NCI-H2029 (cell line): ENCODE measurements around the gene HSD17B1.
A peak's percentile ranks its signal among the peaks of the same experiment; 100 is the strongest.
"Not testable (repeated sequence)": the region's sequence is repeated elsewhere in the genome, so short reads cannot be mapped to it uniquely, and the experiment has no call there.

ENCODE experiments used
- DNase-seq: peaks from one replicate; lab custom pipeline; 2025; lab: John Stamatoyannopoulos, UW

Gene HSD17B1, protein sequence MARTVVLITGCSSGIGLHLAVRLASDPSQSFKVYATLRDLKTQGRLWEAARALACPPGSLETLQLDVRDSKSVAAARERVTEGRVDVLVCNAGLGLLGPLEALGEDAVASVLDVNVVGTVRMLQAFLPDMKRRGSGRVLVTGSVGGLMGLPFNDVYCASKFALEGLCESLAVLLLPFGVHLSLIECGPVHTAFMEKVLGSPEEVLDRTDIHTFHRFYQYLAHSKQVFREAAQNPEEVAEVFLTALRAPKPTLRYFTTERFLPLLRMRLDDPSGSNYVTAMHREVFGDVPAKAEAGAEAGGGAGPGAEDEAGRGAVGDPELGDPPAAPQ

DNA sequence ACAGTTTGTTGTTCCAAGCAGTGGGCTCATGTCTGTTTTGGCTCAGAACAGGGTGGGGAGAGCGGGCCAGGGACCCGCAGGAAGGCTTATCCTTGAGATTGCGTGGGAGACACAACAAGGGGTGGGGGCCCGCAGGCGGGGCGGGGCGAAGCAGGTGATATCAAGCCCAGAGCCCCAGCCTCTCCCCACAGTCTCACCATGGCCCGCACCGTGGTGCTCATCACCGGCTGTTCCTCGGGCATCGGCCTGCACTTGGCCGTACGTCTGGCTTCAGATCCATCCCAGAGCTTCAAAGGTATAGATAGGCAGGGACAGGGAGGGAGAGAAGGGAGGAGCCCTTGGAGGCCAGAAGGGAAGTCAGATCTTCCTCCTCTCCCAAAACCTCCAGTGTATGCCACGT lies at the start of gene HSD17B1:
Gene HSD17B1, plus strand, starts transcription at position 188 of the 400 bp plus-strand sequence. Its CDS starts 11 bp downstream, at position 199.
- DNase-seq, result not testable (repeated sequence)

DNA sequence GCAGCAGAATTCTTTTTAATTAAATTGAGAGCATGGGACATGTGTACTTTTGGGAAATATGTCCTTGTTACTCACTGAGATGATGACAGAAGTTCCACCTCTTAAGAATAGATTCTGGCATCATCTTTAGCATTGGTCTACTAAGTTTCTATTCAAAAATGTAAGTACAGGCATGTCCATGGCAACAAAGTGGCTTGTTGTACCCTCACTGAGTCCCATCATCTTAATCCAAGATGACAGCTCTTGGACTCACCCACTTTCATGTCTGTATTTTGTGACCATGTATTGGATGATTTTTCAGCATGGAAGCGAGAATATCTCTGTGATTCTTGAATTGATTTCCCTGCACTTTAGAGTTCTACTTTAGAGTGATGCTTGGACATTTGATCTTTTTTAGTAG lies 49.8 kb upstream of the HSD17B1 start:
- no peak for DNase-seq

DNA sequence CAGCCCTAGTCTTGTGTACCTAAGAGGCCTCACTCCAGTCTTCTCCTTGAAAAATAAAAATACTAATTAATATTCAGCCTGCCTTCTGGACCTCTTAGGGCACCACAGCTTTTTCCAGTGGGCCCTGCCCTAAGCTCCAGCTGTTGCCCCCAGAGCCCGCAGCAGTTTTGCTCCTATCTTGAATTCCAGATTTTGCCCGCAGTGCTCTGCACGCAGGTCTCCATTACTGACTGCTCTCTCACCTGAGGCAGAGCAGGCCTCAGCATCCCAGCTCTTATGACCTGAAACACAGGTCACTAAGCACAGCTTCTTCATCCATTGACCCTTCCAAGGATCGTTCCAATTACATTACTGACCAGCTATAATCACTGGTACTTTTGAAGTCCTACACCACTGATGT lies 45.1 kb upstream of the HSD17B1 start:
- DNase-seq, result no peak

DNA sequence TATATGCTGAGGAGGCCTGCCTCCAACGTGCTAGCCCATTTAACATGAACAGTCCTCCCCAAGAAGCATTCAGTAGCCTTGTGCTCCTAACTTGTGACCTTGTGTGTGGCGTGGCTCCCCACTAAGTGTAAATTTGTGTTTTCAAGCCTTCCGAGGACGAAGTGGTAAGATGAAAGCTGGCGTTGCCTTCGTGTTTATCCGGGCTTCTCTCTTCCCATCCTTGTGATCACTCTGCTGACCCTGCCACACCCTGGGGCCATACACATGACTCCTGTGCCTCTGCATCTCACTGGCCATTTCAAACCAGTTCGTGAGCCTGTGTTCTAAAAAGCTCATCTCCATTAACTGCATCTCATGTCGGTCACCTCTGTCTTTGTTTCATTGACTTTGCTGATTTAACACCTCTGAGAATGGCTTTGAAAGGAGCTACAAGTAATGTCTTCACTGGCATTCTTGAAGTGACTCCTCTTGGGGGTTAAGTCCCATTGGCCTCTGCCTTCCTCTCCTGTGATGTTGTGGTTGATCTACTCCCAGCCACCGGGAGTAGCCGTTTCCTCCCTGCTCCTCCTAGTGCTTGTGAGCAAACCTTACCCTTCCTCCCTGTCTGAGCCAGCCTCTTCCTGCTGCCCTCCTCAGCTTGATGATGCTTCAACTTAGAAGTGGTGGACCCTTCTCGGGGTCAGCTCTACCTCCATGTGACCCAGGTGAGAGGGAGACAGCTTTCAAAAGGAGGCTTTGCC lies 44.1 kb upstream of the HSD17B1 start:
- DNase-seq, result no peak

DNA sequence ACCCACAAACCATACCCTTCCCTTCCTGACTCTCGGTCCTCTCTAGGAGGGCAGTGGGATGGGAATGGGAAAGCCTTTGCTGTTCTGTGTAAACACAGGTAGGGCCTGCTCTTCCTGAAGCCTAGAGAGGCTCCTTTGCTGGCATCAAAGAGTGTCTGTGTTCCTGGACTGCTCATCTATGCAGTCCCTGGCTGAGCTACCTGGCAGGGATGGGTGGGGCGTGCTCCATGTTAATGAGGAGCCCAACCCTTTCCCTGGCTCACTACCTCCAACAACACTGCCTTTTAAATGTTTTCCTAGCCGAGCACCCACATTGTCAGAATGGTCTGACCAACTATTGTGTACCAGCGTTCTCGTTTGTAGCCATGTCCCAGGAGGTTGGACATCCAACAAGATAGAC lies 43.3 kb upstream of the HSD17B1 start:
- no peak for DNase-seq

DNA sequence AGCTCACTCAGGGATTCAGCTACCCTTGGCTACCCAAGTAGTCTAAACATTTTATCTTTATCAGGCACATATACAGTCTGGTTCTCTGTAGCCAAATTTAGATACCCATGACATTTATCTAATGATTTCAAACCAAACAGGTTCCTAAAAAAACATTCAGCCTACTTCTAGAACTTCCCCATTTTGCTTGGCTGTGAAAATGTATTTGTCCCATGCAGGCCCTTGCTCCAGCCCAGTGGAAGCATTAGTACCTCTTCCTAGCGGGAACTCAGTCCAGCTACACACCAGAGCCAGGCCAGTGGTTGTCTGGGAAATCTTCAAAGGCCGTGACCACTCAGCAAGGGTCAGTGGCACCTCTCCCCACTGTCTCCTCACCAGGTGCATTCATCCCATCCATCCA lies 42.9 kb upstream of the HSD17B1 start:
- no peak for DNase-seq

DNA sequence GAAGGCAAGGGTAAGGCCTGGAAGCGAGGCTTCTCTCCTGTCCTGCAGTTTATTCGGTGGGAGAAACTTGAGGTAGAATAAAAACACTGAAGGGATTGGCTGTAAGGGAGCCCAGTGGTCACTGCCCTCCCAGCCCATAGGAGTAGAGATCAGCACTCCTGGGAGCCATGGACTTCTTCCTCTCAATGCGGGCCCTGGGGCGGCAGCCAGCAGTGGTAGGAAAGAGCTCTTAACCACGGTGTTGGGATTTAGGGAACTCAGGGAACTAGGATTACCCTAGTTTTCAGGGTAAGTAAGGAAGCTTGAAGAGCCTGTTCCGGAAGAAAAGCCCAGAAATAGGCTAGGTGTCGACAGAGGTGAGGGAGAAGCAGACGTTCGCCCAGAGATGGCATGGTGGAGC lies 40.5 kb upstream of the HSD17B1 start:
- DNase-seq, result no peak

DNA sequence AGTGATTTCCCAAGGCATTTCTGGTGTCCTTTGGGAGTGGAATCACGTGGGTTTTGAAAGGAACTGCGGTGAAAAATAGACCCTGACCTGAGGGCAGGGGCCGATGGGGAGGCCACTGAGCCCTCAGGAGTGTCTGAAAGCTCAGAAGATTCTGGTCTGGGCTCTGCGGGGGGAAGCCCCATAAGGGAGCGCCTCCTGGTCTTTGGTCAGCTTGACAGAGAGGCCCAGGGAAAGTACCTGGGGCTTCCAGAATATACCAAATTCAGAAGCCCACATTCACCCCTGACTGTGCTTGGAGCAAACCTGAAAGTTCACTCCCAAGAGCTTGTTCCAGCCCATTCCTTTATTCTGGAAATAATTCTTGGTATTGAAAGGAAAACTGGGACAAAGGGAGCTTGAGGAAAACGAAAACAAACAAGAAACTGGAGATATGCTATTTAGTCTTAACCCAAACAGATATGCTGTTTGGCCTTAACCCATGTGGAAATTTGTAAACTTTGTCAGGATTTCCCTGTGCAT lies 39.9 kb upstream of the HSD17B1 start:
- DNase-seq, result no peak

DNA sequence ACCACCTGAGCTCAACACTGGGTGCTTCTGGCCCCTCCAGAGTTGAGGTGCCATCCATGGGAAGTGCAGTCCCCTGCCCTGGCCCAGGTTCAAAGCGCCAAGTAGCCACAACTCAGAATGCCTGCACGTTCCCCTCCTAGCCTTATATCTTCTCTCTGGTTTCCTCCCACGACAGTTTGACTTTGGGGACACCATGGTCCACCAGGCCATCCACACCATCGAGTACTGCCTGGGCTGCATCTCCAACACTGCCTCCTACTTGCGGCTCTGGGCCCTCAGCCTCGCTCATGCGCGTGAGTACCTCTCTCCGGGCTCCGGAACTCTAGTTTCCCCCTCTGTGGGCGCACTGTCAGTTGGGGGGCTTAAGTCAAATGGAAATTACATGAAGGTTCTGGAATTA lies 39.0 kb upstream of the HSD17B1 start:
- DNase-seq, result no peak

DNA sequence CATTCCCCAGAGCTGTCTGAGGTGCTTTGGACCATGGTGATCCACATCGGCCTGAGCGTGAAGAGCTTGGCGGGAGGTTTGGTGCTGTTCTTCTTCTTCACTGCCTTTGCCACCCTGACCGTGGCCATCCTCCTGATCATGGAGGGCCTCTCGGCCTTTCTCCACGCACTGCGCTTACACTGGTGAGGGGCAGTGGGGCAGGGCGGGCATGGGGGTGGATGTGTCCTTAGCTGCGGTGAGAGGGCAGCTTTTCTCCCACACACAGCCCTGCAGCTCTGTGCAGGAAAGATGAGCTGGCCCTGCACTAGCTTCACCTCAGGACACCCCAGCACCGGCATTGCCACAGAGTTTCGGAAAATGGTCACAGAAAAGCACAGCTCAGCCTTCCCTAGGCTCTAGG lies 38.4 kb upstream of the HSD17B1 start:
- no peak for DNase-seq

DNA sequence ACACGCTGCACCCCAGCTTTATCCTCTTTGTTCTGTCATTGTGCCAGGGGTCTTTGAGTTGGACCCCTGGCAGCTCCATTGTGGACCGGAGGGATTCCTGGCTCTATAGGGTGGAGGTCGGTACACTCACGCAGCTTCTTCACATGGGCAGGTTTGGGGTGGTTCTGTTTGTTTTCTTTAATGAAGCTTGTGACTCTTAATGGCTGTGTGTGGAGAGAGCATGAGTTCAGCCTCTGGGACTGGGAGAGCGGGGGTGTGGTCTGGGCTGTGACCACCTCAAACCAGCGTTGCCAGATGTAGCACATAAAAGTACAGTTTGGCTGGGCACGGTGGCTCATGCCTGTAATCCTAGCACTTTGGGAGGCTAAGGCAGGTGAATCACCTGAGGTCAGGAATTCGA lies 37.9 kb upstream of the HSD17B1 start:
- DNase-seq, result no peak

DNA sequence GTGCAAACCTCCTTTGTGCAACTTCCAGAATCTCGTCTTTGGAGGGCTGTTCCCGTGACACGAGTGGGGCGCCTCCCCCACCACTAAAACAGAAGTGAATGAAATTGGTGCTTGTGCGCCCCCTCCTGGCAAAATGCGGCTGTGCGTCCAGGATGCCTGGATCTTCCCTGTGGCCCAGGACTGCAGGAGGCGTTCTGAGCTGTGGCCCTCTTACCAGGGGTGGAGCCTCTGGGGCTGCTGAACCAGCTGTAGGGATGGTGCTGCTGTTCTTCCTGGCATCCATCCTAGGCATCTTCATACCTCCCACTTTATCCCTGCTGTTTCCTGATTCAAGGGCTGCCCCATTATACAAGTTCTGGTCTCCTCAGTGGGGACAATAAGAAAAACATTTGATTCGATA lies 35.2 kb upstream of the HSD17B1 start:
- DNase-seq, result peak; percentile 14

DNA sequence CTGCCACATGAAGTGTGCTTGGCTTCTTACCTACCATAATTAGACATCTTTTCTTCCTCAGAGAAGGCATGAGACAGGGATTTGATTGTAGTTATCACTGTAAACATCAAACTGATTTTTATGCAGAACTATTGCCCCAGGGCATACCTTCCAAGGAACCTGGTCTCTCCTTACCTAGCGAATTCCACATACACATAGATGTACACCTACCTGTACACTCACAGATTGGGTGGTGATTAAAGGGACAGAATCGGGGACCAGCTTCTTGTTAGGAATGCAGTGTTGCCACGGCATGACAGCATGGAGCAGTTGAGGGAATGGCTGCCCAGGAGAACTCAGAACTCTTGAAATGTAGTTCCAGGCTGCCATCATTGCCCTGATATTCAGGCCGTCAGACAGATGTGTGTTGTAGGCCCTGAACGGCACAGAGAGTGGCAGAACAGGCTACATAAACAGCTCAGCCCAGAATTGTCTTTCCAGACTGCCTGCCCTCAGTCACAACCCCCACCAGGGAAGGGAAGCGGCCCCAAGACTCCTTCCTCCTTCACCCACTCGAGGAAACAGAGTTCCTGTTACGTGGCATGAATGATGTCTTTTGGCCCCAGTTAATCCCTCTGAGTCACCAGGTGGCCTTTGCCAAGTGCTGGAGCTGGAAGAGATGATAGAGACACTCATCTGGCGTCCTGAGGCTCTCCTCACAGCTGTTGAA lies 34.5 kb upstream of the HSD17B1 start:
- DNase-seq, result peak; percentile 31

DNA sequence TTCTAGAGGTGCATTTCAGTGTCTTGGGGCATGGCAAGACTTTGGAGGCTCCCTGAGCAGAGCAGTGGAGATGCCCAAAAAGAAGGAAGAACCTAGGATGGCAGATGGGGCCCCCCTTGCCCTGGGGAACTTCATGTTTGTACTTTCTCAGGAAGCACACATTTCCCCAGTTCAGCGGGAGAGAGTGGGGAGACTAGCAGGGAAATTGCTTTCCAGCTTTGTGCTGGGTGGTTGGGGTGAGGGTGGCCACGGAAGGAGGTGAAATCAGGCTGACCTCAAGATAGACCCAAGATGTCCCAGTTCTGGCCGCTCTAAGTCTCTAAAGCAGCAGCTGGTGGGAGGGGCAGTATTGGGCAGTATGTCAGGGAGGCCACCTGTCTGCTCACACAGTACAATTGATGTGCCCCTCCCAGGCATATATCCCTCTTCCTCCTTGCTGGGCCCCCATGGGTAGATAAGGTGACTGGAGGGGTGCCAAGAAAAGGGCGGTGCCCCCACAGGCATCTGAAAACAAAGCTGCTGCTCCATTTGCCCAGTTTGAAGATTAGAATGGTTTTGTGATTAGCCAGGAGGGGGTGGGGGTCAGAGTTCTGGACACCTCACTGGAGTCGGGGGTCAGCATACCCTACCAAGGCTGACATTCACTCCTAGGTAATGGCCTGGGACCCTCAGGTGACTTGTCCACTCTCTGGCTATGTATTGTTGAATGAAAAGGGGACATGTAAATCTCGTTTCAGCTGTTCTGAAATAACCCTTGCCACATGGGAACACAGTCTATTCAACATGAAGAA lies 33.8 kb upstream of the HSD17B1 start:
- no peak for DNase-seq

DNA sequence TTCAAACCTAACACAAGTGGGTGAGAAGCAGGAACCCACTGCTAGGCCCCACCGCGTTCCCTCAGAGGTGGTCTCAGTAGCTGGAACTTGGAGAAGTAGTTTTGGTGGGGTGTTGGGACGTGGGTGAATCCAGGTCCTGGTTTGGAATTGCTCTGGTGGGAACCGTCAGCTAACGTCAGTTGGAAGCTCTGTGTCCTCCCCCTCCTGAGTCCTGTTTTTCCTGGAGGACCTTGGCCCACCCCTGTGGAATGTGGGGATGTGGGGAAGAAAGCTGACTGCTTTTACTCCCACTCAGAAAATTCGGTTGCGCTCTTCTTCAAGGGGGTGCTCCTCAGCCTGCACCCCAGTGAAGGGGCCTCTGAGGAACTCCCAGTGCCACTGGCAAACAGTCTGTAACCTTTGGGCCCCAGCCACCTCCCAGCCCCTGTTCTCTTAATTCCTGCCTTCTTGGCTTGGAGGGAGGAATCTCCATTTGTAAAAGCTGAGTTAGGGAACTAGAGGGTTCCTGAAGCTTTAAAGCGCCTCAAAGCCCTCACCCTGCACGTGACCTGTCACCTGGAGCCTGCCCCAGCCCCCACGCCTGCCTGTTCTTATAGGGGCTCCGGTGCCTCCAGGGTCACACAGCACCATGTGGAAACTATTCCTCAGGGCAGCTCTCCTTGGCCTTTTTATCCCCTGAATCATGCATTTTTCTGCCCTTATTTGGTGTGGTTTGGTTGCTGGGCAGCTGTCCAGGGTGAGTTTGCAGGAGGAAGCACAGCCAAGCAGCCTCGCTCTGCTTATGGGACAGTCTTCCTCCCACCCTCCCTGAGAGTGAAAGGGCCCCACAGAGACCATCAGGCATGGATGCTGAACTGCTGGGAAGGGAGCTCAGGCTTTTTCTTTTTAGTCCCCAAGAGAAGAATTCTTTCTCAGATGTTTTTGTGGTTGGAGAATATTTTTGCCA lies 32.9 kb upstream of the HSD17B1 start:
- no peak for DNase-seq

DNA sequence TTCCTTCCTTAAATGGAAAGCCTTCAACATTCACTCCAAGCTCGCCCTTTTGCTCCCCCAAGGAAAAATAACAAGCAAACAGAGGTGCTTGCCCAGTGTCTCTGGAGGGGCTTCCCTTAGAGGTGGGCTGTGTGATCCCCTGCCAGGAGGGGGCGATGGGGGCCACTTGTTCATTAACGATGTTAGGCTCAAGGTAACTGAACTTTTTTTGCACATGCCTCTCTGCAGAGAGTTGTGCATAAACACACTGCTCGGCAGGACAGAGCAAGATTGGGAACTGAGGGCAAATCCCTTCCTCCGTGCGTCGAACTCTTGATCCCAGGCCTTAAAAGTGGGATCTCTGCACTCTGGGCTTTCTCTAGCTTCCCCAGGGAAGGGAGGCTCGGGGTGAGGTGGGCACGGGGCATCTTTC lies 32.2 kb upstream of the HSD17B1 start:
- DNase-seq, result no peak

DNA sequence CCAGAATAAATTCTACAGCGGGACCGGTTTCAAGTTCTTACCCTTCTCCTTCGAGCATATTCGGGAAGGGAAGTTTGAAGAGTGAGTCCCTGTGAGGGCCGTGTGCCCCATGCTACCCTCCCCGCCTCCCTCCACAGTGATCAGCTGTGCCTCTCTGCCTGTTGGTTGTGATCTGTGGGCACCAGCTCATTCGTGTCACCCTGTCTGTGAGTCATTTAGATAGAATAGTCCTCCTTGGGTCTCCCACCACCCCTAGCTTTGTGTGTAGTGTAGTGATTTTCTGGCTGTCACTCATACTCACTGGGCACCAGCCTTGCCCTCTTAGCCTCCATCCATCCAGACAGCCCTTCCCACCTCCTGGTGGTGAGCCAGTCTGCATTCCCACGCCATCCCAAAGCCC lies 31.7 kb upstream of the HSD17B1 start:
- no peak for DNase-seq

DNA sequence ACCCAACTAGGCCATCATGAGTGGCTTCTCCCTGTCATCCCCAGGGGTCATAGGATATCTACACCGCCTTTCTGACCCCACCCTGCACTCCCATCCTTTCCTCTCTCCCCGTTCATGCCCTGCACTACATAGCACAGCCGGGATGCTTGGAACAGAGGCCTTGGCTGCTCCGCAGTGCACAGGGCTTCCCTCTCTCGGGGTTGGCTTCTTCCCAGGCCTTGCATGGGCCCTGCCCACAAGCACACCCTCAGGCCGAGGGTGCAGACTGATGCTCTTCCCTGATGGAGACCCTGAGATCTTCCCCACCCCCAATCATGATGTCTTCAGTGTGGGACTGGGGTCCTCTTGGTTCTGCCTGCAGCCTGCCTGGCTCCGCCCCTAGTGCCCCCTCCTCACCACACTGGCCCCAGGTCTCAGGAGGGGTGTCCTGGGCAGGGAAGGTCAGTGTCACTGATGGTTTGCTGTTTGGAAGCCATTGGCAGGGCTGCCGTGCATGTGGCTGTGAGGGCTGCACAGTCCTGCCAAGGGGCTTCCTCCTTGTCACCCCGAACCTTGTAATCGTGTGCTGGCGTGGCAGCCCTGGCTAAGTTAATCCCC lies 31.0 kb upstream of the HSD17B1 start:
- DNase-seq, result no peak

DNA sequence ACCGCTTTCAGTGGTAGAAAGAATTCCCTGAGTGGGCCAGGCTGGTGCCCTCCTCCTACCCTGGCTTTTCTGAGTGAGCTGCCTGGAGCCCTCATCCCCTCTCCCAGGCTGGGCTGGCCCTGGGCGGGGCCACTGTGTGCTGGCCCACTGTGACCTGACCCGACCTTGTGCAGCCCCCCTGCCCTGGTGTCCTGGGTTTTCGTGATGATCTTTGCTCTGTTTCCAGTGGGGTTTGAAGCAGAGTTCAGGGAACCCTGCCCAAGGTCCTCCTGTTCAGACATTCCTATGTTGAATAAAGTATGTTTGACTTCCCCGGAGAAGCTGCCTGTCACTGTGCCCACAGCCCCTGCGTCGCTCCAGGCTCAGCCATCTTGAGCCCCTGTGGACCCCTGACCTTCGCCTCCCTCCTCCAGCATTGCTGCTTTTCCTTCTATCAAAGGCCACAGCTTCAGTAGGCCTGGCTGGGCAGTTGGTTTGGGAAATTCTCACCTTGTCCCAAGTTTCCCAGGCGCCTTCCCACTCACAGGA lies 30.4 kb upstream of the HSD17B1 start:
- DNase-seq, result no peak

DNA sequence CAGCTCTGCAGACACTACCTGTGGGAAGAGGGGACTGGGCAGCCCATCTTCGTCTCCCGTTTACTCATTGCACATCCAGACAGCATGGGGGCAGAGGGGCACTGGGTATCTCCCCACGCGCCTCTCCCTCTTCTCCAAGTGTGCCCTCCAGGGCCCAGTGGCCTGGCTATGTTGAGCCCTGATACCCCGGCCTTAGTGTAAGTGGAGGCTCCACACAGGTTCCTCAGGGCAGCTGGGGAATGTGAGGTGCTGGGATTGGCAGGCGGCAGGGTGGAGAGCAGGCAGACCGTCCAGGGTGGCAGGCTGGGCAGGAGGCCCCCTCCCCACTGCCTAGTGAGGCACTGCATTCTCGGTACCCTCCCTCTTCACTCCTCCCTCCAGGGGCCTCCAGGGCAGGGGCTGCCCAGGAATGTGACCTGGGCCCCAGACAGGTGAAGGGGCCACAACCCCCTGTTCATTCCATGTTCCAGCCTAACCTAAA lies 29.9 kb upstream of the HSD17B1 start:
- no peak for DNase-seq
